CD4-positive, alpha-beta T cell treated with Interferon gamma for 1 hour (primary cell): ENCODE data around the gene CCDC73.

Experiments used
- DNase-seq: peaks from one replicate; pipeline ENCODE4 v3.0.0-alpha.2; 2020

The CCDC73 gene

GRCh38 chr11:32794439-32794838, at the start of gene CCDC73:
CCDC73 (minus strand) TSS chr11:32794662; CDS start chr11:32760243, 34,419 bp downstream.
- DNase-seq = no peak

GRCh38 chr11:32843544-32843943, 49.1 kb upstream of the CCDC73 start:
- DNase-seq = no peak

GRCh38 chr11:32840587-32840986, 46.1 kb upstream of the CCDC73 start:
- no peak for DNase-seq

DNA sequence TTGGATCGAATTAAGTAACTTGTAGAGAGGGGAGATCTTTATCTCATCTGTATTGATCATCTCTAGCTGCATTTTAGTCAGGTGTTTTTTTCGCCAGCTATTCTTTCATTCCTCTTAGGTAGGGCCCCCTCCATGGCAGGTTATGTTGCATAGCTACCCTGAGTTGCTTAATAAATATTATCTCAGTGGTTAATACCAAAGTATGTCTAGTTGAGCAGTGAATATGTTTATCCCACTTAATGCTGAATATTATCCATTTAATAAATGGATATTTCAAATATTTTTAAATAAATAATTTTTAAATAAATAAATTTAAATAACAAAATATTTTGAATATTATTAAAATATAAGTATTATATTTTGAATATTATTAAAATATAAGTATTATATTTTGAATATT, 44.8 kb upstream of the CCDC73 start:
- DNase-seq = no peak

DNA sequence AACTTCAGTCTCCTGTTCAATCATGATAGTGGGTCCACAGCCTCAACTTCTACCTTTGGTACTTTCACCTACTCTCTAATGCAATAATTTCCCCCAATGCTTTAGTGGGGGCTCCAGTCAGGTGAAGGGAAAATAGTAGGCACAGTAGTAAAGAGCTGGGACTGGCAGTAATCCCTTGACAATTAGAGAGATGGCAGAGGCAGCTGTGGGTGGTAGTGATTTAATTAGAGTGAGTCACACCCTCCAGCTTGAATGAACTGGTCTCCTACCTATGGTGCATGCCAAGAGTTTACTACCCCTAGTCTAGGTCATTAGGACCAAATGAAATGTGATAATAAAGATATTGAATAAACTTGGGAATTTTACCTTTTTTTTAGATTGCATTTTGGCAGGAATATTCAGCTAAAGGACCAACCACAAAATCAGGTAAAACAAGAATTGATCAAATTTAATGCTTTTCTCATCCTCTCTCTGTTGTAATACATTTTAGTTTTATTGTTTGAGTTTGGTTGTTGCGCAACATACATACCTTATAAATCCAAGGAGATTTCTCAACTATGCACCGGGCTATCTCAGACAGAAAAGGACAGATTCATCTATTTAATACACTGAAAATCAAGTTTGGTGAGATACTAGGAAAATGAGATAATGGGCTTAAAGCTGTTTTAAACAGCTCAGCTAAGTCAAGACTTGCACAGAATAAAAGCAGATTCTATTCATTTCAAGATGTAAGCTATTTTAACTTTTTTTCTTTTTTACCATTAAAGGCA, 44.2 kb upstream of the CCDC73 start:
- no peak for DNase-seq

- no peak for DNase-seq
Observed at GRCh38 chr11:32836946-32837345, 42.5 kb upstream of the CCDC73 start.

GRCh38 chr11:32833921-32834320, 39.5 kb upstream of the CCDC73 start:
- DNase-seq = no peak

GRCh38 chr11:32831221-32831620, 36.8 kb upstream of the CCDC73 start:
- DNase-seq = no peak

DNA sequence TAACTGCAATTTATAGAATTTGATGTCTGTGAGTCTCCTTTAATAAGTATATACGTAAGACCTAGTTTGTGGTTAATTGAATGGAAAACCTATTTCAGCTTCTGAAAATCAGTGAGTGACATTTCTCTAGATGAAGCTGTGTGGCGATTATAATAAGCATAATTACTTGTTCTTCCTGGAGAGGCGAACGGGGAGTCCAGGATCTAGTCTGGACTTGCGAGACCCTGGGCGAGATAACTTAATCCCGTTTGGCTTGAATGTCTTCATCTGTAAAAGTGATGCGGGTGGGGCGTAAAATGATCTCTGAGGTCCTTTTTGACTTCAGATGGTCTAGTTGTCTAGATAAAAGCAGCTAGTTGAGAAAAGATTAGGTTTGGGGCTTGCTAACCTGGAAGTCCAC, 36.3 kb upstream of the CCDC73 start:
- no peak for DNase-seq

DNA sequence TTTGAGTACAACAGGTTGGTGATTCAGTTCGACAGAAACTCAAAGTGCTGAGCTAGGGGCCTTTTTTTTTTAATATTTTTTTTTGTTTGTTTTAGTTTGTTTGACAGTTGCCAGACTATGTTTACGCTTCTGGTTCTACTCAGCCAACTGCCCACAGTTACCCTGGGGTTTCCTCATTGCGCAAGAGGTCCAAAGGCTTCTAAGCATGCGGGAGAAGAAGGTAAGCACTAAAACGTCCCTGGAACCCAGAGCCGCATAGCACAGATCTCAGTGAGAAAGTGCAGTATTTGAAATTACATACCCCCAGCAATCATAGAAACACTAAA, 35.9 kb upstream of the CCDC73 start:
- no peak for DNase-seq

- DNase-seq = peak; percentile 29
Observed at GRCh38 chr11:32829680-32830412, 35.4 kb upstream of the CCDC73 start, which contains the start of gene PRRG4. PRRG4 (plus strand) TSS chr11:32829927; CDS start chr11:32830530, 603 bp downstream.

DNA sequence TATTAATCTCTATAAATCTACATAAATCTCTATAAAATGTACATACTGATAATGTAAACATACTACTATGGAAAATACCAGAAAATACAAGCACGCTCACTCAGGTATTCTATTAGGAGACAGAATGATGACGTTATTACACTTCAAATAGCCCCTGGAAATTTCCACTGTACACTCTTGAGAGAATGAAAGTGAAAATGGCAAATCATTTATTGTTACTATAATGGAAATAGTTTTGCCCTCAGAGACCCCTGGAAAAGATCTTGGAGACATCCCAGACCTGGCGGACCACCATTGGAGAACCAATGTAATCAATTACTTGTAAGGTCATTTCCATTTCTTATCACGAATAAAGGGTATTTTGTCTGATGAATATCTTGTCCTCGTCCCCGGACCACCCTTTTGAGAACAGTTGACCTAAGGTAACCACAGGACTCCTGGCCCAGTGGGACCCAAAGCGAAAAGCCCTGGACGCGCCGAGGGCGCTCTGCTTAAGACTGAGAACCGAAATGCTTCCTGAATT, 34.8 kb upstream of the CCDC73 start:
- DNase-seq = no peak

DNA sequence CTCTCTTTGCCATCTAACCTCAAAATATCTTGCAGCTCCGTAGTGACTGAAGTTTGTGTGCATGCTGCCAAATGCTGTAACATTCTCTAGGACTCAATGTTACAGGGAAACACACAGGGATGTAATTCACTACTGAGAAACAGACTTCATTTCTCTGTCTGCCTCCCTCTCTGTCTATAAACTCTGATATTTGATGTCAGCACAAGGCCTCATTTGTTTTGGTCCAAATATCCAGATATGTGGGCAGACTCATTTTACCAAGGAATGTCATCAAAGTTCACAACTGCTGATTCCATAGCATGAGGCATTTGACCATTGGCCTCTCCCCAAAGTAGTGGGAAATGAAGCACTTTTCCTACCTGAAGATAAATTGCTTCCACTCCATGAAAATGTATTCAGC, 32.8 kb upstream of the CCDC73 start:
- DNase-seq = no peak

- DNase-seq = no peak
Observed at GRCh38 chr11:32826113-32826512, 31.7 kb upstream of the CCDC73 start.

DNA sequence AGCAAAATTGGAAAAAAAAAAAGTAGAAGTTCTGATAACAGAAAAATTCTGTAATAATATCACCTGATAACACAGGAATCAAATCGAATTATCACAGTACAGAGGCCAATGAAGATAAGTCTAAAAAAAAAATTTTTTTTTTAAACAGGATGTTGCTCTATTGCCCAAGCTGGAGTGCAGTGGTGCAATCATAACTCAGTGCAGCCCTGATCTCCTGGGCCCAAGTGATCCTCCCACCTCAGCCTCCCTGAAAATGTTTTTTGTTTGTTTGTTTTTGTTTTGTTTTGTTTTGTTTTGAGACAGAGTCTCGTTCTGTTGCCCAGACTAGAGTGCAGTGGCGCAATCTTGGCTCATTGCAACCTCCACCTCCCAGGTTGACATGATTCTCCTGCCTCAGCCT, 29.2 kb upstream of the CCDC73 start:
- peak; percentile 3 for DNase-seq

DNA sequence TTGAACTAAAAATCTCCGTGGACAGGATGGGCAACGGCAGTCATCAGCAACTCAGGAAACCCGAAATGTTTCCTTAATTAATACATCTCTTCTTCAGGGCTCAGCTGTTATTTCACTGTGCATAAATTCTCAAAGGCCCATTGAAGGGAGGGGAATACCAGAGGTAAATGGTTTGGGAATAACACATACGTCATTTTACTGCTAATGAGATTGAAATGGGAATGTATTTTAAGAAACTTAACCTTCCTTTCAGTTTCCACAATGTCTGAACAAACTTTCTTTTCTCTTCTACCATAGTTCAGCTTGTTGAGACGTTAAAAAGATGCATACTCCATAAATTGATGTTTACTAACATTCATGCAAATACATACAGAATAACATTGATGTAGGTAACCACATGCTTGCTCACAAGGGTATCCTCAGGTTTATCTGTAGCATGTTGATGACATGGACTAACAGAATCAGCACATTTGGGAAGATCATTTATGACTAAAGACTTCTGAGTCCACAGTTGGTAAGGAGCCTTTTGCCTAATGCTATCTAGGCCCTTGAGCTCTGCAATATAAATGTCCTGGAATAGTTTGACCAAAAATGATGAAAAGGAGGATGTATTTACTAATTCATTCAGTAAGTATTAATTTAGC, 27.6 kb upstream of the CCDC73 start:
- no peak for DNase-seq

DNA sequence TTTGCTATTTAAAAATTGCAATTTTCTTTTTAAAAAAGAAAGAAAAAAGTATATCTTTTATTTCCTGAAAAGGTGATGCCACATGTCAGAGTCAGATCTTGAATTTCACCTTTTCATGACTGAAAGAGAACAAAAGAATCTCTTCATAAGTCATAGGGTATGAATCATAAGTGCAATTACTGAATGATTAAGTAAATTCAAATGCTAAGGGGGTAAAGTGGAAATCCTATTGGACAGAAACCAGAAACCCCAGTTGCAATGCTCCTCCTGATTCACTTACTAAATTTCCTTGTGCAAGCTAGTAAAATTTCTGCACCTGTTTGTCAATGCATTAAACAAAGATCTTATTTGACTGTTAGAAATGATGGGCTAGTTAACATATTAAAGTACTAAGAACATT, 27.1 kb upstream of the CCDC73 start:
- DNase-seq = no peak

GRCh38 chr11:32820497-32820896, 26.0 kb upstream of the CCDC73 start:
- no peak for DNase-seq

- no peak for DNase-seq
Observed at GRCh38 chr11:32819187-32819586, 24.7 kb upstream of the CCDC73 start.

- DNase-seq = no peak
Observed at GRCh38 chr11:32817852-32818183, 23.4 kb upstream of the CCDC73 start.

GRCh38 chr11:32817181-32817851, 22.9 kb upstream of the CCDC73 start:
- DNase-seq = no peak

- peak; percentile 30 for DNase-seq
Observed at GRCh38 chr11:32809313-32809712, 14.9 kb upstream of the CCDC73 start.

- no peak for DNase-seq
Observed at GRCh38 chr11:32796425-32796824, 2.0 kb upstream of the CCDC73 start.
